ENCODE data around the gene UGT1A4. TPM values are rescaled to one million over a fixed set of nuclear protein-coding genes. Genes with fewer than 3 reads are reported as not detected.

The UGT1A4 gene
- total RNA-seq, 1 donor from 2014 or later, result 0.26 TPM

- Histone ChIP-seq H3K27me3 (ENCODE audit: control insufficient read depth, insufficient read depth, low read length) (no peaks in the 10 kb centered on the region), H3K36me3 (ENCODE audit: control insufficient read depth, insufficient read depth, low read length) (no peaks in the 10 kb centered on the region), H3K4me3 (ENCODE audit: low read depth, low read length) (no peak overlapping the region)
- DNase-seq (ENCODE audit: low read depth) (no peak), FAIRE-seq (no peak)
- no peak for TF ChIP-seq CTCF (IDR thresholded peaks at IDR 0.05; ENCODE audit: insufficient read depth, low read length, severe bottlenecking)
These were observed 81.7 kb downstream of the UGT1A4 start for GRCh38 chr2:233800208-233800607.

GRCh38 chr2:233801357-233802131 lies 83.0 kb downstream of the UGT1A4 start:
- DNase-seq (ENCODE audit: low read depth) (peak; percentile 51), FAIRE-seq (no peak)

GRCh38 chr2:233802132-233802815 lies 83.7 kb downstream of the UGT1A4 start:
- Histone ChIP-seq H3K4me3 (ENCODE audit: low read depth, low read length) (no peak overlapping the region), H3K27me3 (ENCODE audit: control insufficient read depth, insufficient read depth, low read length) (no peaks in the 10 kb centered on the region), H3K36me3 (ENCODE audit: control insufficient read depth, insufficient read depth, low read length) (no peaks in the 10 kb centered on the region)
- DNase-seq (ENCODE audit: low read depth) (no peak), FAIRE-seq (no peak)
- no peak for TF ChIP-seq CTCF (IDR thresholded peaks at IDR 0.05; ENCODE audit: insufficient read depth, low read length, severe bottlenecking)

More at GRCh38 chr2:233801357-233802131, 83.0 kb downstream of the UGT1A4 start:
- no peak for TF ChIP-seq CTCF (IDR thresholded peaks at IDR 0.05; ENCODE audit: insufficient read depth, low read length, severe bottlenecking)
- Histone ChIP-seq H3K36me3 (ENCODE audit: control insufficient read depth, insufficient read depth, low read length) (no peaks in the 10 kb centered on the region), H3K4me3 (ENCODE audit: low read depth, low read length) (no peak overlapping the region), H3K27me3 (ENCODE audit: control insufficient read depth, insufficient read depth, low read length) (no peaks in the 10 kb centered on the region)

GRCh38 chr2:233803292-233803911 lies 84.9 kb downstream of the UGT1A4 start:
- peaks cover 3% of the 10 kb centered on the region for H3K27me3 ChIP-seq (ENCODE audit: control insufficient read depth, insufficient read depth, low read length)
- no peak overlapping the region for H3K4me3 ChIP-seq (ENCODE audit: low read depth, low read length)
- DNase-seq (ENCODE audit: low read depth) (no peak), FAIRE-seq (no peak)
- no peak for TF ChIP-seq CTCF (IDR thresholded peaks at IDR 0.05; ENCODE audit: insufficient read depth, low read length, severe bottlenecking)
- no peaks in the 10 kb centered on the region for H3K36me3 ChIP-seq (ENCODE audit: control insufficient read depth, insufficient read depth, low read length)

GRCh38 chr2:233803994-233804393 lies 85.5 kb downstream of the UGT1A4 start:
- FAIRE-seq, result no peak
- H3K4me3 ChIP-seq (ENCODE audit: low read depth, low read length), result no peak overlapping the region
- TF ChIP-seq CTCF (IDR thresholded peaks at IDR 0.05; ENCODE audit: insufficient read depth, low read length, severe bottlenecking), result no peak
- H3K27me3 ChIP-seq (ENCODE audit: control insufficient read depth, insufficient read depth, low read length), result peaks cover 4% of the 10 kb centered on the region
- DNase-seq (ENCODE audit: low read depth), result no peak
- no peaks in the 10 kb centered on the region for H3K36me3 ChIP-seq (ENCODE audit: control insufficient read depth, insufficient read depth, low read length)

All from bronchial epithelial cell (primary cell).